22Rv1 (cell line): Measurements from ENCODE around the gene PCDH12.

Source experiments
- ZFX ChIP-seq: fragments of 450-650 bp; IDR thresholded peaks from 2 replicates; pipeline ENCODE4 v1.6.1; 2017; ENCODE audit warnings: antibody characterized with exemption, borderline replicate concordance
- TF ChIP-seq, protein P1 (sequence below): fragments of 450-650 bp; IDR thresholded peaks from 2 replicates; pipeline ENCODE4 v1.5.1; 2017; ENCODE audit warnings: mild to moderate bottlenecking

DNA sequence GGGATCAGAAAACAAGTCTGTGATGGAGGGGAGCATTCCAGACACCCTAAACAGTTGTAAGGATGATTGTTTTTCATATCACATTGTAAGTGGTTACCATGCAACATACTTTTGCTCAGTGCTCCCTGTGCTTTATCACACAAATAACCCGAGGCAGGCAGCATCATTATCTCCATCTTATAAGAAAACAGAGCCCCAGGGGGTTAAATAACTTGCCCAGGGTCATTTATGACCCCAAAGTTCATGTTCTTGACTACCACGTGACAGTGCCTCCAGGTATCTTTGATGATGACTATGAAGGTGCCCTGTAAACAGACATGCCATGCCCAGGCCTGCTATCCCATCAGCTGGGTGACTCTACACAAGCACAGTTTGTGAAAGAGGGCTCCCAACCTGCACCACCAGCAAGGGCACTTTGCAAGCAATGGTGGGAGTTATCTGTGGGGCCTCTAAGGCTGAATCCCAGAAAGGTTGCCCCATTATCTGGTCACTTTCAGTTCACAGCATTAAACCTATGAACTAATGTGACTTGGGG, 45.3 kb upstream of the PCDH12 start:
- TF ChIP-seq, protein P1, sequence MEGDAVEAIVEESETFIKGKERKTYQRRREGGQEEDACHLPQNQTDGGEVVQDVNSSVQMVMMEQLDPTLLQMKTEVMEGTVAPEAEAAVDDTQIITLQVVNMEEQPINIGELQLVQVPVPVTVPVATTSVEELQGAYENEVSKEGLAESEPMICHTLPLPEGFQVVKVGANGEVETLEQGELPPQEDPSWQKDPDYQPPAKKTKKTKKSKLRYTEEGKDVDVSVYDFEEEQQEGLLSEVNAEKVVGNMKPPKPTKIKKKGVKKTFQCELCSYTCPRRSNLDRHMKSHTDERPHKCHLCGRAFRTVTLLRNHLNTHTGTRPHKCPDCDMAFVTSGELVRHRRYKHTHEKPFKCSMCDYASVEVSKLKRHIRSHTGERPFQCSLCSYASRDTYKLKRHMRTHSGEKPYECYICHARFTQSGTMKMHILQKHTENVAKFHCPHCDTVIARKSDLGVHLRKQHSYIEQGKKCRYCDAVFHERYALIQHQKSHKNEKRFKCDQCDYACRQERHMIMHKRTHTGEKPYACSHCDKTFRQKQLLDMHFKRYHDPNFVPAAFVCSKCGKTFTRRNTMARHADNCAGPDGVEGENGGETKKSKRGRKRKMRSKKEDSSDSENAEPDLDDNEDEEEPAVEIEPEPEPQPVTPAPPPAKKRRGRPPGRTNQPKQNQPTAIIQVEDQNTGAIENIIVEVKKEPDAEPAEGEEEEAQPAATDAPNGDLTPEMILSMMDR = no peak
- no peak for TF ChIP-seq ZFX
